ENCODE measurements around the gene TEX19.

- TF ChIP-seq, protein P1, sequence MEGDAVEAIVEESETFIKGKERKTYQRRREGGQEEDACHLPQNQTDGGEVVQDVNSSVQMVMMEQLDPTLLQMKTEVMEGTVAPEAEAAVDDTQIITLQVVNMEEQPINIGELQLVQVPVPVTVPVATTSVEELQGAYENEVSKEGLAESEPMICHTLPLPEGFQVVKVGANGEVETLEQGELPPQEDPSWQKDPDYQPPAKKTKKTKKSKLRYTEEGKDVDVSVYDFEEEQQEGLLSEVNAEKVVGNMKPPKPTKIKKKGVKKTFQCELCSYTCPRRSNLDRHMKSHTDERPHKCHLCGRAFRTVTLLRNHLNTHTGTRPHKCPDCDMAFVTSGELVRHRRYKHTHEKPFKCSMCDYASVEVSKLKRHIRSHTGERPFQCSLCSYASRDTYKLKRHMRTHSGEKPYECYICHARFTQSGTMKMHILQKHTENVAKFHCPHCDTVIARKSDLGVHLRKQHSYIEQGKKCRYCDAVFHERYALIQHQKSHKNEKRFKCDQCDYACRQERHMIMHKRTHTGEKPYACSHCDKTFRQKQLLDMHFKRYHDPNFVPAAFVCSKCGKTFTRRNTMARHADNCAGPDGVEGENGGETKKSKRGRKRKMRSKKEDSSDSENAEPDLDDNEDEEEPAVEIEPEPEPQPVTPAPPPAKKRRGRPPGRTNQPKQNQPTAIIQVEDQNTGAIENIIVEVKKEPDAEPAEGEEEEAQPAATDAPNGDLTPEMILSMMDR (IDR thresholded peaks at IDR 0.05), result no peak
- TF ChIP-seq EP300 (IDR thresholded peaks at IDR 0.05) (no peak), POLR2A (IDR thresholded peaks at IDR 0.05) (no peak), POLR2AphosphoS5 (IDR thresholded peaks at IDR 0.05) (no peak)
Observed at GRCh38 chr17:82348866-82349265, 10.2 kb upstream of the TEX19 start.
